HAP-1 (cell line): ENCODE data around the gene EMILIN3.

Source experiments
- DNase-seq, 2 experiments: peaks; one replicate each; pipeline ENCODE4 v3.0.0-alpha.2; 2016 to 2020; ENCODE audit warnings: low spot score in 2 of 2
- H3K27me3 ChIP-seq: fragments of 250-450 bp; sonication (Bioruptor Pico); 2 replicates; pipeline ENCODE4 v1.5.1; 2020; ENCODE audit warnings: low read depth, mild to moderate bottlenecking, moderate library complexity
- H3K36me3 ChIP-seq: fragments of 250-450 bp; sonication (Bioruptor Pico); replicated peaks from 2 replicates; pipeline ENCODE4 v1.5.1; 2020; ENCODE audit warnings: mild to moderate bottlenecking
- H3K4me1 ChIP-seq: fragments of 250-450 bp; sonication (Bioruptor Pico); 2 replicates; pipeline ENCODE4 v1.5.1; 2020; ENCODE audit warnings: mild to moderate bottlenecking
- H3K4me3 ChIP-seq: fragments of 250-450 bp; sonication (Bioruptor Pico); 2 replicates; pipeline ENCODE4 v1.5.1; 2020; ENCODE audit warnings: mild to moderate bottlenecking, moderate library complexity
- H3K9me3 ChIP-seq: fragments of 250-450 bp; sonication (Bioruptor Pico); 2 replicates; pipeline ENCODE4 v1.5.1; 2020; ENCODE audit warnings: mild to moderate bottlenecking, moderate library complexity
- in situ Hi-C: fragments of 300-500 bp; cut with MboI; formaldehyde crosslinking; loops from 3 replicates; pipeline ENCODE4 v1.14.3; 2020; ENCODE audit warnings: low sequenced_read_pairs, inconsistent platforms, mixed read lengths

Gene EMILIN3

GRCh38 chr20:41340327-41341055, 26.1 kb downstream of the EMILIN3 start, which contains the start of gene LPIN3:
Gene LPIN3 (plus strand): TSS chr20:41340821. CDS start chr20:41345804, 4,983 bp downstream.
- peak; percentile 85 to 96 for DNase-seq
- Histone ChIP-seq H3K36me3 (no peaks in the 10 kb centered on the region), H3K4me1 (peaks cover 13% of the 10 kb centered on the region), H3K27me3 (no peaks in the 10 kb centered on the region), H3K9me3 (no peaks in the 10 kb centered on the region), H3K4me3 (peak within 1 kb of the TSS; percentile 33)
- in situ Hi-C loops = loop anchor here (5.0 to 10.0 kb wide), 2 partner anchors 163 to 376 kb away; no protein-coding TSS in a partner anchor

- Histone ChIP-seq H3K27me3 (no peaks in the 10 kb centered on the region), H3K4me3 (peak overlapping the region; percentile 33), H3K4me1 (peaks cover 13% of the 10 kb centered on the region), H3K9me3 (no peaks in the 10 kb centered on the region), H3K36me3 (no peaks in the 10 kb centered on the region)
- in situ Hi-C loops = loop anchor here (5.0 to 10.0 kb wide), 2 partner anchors 163 to 375 kb away; no protein-coding TSS in a partner anchor
- DNase-seq = peak; percentile 66 to 90
These were observed 26.7 kb downstream of the EMILIN3 start for GRCh38 chr20:41339957-41340326.

- Histone ChIP-seq H3K4me1 (peaks cover 13% of the 10 kb centered on the region), H3K4me3 (no peak overlapping the region), H3K36me3 (no peaks in the 10 kb centered on the region), H3K27me3 (no peaks in the 10 kb centered on the region), H3K9me3 (no peaks in the 10 kb centered on the region)
- peak in 1 of 2 experiments; percentile 1 for DNase-seq
- in situ Hi-C loops = no loop called here
These were observed 29.7 kb downstream of the EMILIN3 start for GRCh38 chr20:41336711-41337492.

GRCh38 chr20:41335591-41335990, 31.0 kb downstream of the EMILIN3 start:
- H3K4me1 ChIP-seq = peaks cover 5% of the 10 kb centered on the region; the same call in 1 of the 2 replicates
- H3K4me3 ChIP-seq = no peak overlapping the region
- H3K9me3 ChIP-seq = no peaks in the 10 kb centered on the region
- DNase-seq = no peak
- H3K27me3 ChIP-seq = no peaks in the 10 kb centered on the region
- in situ Hi-C loops = no loop called here
- H3K36me3 ChIP-seq = no peaks in the 10 kb centered on the region

- no peaks in the 10 kb centered on the region; the same call in 1 of the 2 replicates for H3K4me1 ChIP-seq
- in situ Hi-C loops = no loop called here
- no peaks in the 10 kb centered on the region for H3K36me3 ChIP-seq
- DNase-seq = no peak
- H3K27me3 ChIP-seq = no peaks in the 10 kb centered on the region
- H3K4me3 ChIP-seq = no peak overlapping the region
- H3K9me3 ChIP-seq = no peaks in the 10 kb centered on the region
These were observed 31.9 kb downstream of the EMILIN3 start for GRCh38 chr20:41334443-41335421.

GRCh38 chr20:41334036-41334435, 32.6 kb downstream of the EMILIN3 start:
- no peaks in the 10 kb centered on the region for H3K27me3 ChIP-seq
- no peaks in the 10 kb centered on the region for H3K9me3 ChIP-seq
- in situ Hi-C loops = no loop called here
- H3K4me1 ChIP-seq = no peaks in the 10 kb centered on the region
- H3K4me3 ChIP-seq = no peak overlapping the region
- H3K36me3 ChIP-seq = no peaks in the 10 kb centered on the region
- no peak for DNase-seq

GRCh38 chr20:41331731-41332130, 34.9 kb downstream of the EMILIN3 start:
- Histone ChIP-seq H3K9me3 (no peaks in the 10 kb centered on the region), H3K4me3 (no peak overlapping the region), H3K4me1 (no peaks in the 10 kb centered on the region), H3K36me3 (no peaks in the 10 kb centered on the region), H3K27me3 (no peaks in the 10 kb centered on the region)
- in situ Hi-C loops = no loop called here
- DNase-seq = no peak

- in situ Hi-C loops = no loop called here
- Histone ChIP-seq H3K36me3 (no peaks in the 10 kb centered on the region), H3K27me3 (no peaks in the 10 kb centered on the region), H3K9me3 (no peaks in the 10 kb centered on the region), H3K4me1 (no peaks in the 10 kb centered on the region), H3K4me3 (no peak overlapping the region)
- no peak for DNase-seq
These were observed 35.7 kb downstream of the EMILIN3 start for GRCh38 chr20:41330941-41331340.

- no peaks in the 10 kb centered on the region for H3K36me3 ChIP-seq
- in situ Hi-C loops = no loop called here
- no peaks in the 10 kb centered on the region for H3K4me1 ChIP-seq
- no peak for DNase-seq
- H3K4me3 ChIP-seq = no peak overlapping the region
- no peaks in the 10 kb centered on the region for H3K9me3 ChIP-seq
- no peaks in the 10 kb centered on the region for H3K27me3 ChIP-seq
These were observed 36.3 kb downstream of the EMILIN3 start for GRCh38 chr20:41330343-41330720.

- no peaks in the 10 kb centered on the region for H3K4me1 ChIP-seq
- DNase-seq = no peak
- in situ Hi-C loops = no loop called here
- no peak overlapping the region for H3K4me3 ChIP-seq
- no peaks in the 10 kb centered on the region for H3K36me3 ChIP-seq
- no peaks in the 10 kb centered on the region for H3K27me3 ChIP-seq
- no peaks in the 10 kb centered on the region for H3K9me3 ChIP-seq
These were observed 36.9 kb downstream of the EMILIN3 start for GRCh38 chr20:41329435-41330342.

- in situ Hi-C loops = no loop called here
- no peaks in the 10 kb centered on the region for H3K27me3 ChIP-seq
- no peaks in the 10 kb centered on the region for H3K4me1 ChIP-seq
- no peaks in the 10 kb centered on the region for H3K36me3 ChIP-seq
- no peak overlapping the region for H3K4me3 ChIP-seq
- H3K9me3 ChIP-seq = no peaks in the 10 kb centered on the region
- DNase-seq = no peak
These were observed 39.4 kb downstream of the EMILIN3 start for GRCh38 chr20:41327178-41327577.

- Histone ChIP-seq H3K4me3 (no peak overlapping the region), H3K36me3 (no peaks in the 10 kb centered on the region), H3K27me3 (peaks cover 6% of the 10 kb centered on the region), H3K4me1 (peaks cover 11% of the 10 kb centered on the region), H3K9me3 (no peaks in the 10 kb centered on the region)
- no peak for DNase-seq
- in situ Hi-C loops = no loop called here
These were observed 45.6 kb downstream of the EMILIN3 start for GRCh38 chr20:41320976-41321375.
